ENCODE data around the gene ARID1A. TPM values are rescaled to one million over a fixed set of nuclear protein-coding genes. Genes with fewer than 3 reads are reported as not detected.

ARID1A gene
- total RNA-seq, 4 donors from 2014 or later: 43.4 to 72.0 (median 53.1) TPM

DNA sequence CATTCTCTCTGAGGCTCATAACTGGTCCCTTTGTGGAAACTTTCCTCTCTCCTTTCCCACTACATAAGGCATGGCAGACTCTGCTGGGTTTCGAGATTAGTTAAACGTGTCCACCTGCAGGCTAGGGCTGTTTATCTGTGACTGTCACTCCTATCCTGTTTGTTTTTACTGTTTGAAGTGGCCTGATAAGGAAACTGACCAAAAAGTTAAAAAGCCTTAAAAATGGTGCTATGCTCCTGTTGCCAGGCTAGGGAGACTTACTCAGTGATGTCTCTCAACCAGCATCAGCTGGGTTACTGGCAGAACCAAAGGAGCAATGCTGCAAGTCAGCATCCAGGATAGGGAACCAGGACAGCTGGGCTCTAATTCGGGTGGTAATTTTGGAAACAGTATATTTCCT, 95.8 kb downstream of the ARID1A start:
- Histone ChIP-seq H3K27me3 (no peaks in the 10 kb centered on the region), H3K36me3 (peaks cover 0 to 8% (median 0%) of the 10 kb centered on the region in 4 donors), H3K27ac (no peak overlapping the region), H3K4me3 (no peak overlapping the region), H3K9me3 (no peaks in the 10 kb centered on the region), H3K4me1 (peaks cover 7 to 21% (median 17%) of the 10 kb centered on the region in 4 donors)
- no peak for TF ChIP-seq POLR2A (IDR thresholded peaks at IDR 0.05)
- no peak for TF ChIP-seq POLR2AphosphoS5 (IDR thresholded peaks at IDR 0.05)
- TF ChIP-seq, protein P1, sequence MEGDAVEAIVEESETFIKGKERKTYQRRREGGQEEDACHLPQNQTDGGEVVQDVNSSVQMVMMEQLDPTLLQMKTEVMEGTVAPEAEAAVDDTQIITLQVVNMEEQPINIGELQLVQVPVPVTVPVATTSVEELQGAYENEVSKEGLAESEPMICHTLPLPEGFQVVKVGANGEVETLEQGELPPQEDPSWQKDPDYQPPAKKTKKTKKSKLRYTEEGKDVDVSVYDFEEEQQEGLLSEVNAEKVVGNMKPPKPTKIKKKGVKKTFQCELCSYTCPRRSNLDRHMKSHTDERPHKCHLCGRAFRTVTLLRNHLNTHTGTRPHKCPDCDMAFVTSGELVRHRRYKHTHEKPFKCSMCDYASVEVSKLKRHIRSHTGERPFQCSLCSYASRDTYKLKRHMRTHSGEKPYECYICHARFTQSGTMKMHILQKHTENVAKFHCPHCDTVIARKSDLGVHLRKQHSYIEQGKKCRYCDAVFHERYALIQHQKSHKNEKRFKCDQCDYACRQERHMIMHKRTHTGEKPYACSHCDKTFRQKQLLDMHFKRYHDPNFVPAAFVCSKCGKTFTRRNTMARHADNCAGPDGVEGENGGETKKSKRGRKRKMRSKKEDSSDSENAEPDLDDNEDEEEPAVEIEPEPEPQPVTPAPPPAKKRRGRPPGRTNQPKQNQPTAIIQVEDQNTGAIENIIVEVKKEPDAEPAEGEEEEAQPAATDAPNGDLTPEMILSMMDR (IDR thresholded peaks at IDR 0.05): no peak
- no peak for TF ChIP-seq EP300 (IDR thresholded peaks at IDR 0.05; ENCODE audit: low read depth)
- 68 to 88% methylated on average over 2 to 3 of the region's 3 CpGs for WGBS, 2 donors (ENCODE audit: low coverage in 1 of 2)
- intact Hi-C loops (cut with DNase I; ENCODE audit: low total_unique reads) (no loop called here), in situ Hi-C loops (cut with MboI; ENCODE audit: low pct_ligation_motif_present in 1 of 4, low pct_unique_long_range_greater_than_20kb in 1 of 4, low sequenced_read_pairs in 3 of 4) (loop anchor here in 2 of 4 donors (10.0 to 25.0 kb wide), 2 partner anchors 104 to 187 kb away; partner anchors contain the start of gene ARID1A (in 2 of the 2))
- no peak for DNase-seq

DNA sequence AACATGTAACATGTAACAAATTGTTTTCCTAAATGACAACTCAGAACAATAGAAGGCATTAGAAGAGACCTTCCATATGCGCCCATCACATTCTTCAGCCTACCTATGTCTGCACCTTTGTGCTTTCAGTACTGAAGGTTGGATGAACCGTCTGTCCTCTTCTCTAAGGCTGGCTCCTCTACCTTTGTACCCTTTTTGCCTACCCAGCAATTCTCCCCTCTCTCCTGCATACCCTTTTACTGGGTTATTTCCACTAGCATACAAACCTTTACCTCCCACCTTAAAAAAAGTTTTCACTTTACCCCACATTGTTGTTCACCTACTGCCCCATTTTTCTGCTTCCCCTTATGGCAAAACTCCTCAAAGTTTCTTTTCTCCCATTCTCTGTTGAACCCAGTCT, 97.1 kb downstream of the ARID1A start:
- no peak for DNase-seq
- peaks cover 0 to 8% (median 0%) of the 10 kb centered on the region in 4 donors for H3K36me3 ChIP-seq
- WGBS, 2 donors (ENCODE audit: low coverage in 1 of 2): 96 to 100% methylated on average over 1 to 2 of the region's 2 CpGs
- peaks cover 3 to 13% (median 9%) of the 10 kb centered on the region in 4 donors for H3K4me1 ChIP-seq
- intact Hi-C loops (cut with DNase I; ENCODE audit: low total_unique reads): no loop called here
- H3K4me3 ChIP-seq: no peak overlapping the region
- in situ Hi-C loops (cut with MboI; ENCODE audit: low pct_ligation_motif_present in 1 of 4, low pct_unique_long_range_greater_than_20kb in 1 of 4, low sequenced_read_pairs in 3 of 4): loop anchor here in 2 of 4 donors (10.0 to 25.0 kb wide), 2 partner anchors 106 to 188 kb away; partner anchors contain the start of gene ARID1A (in 2 of the 2)
- no peak overlapping the region for H3K27ac ChIP-seq
- no peaks in the 10 kb centered on the region for H3K27me3 ChIP-seq
- no peaks in the 10 kb centered on the region for H3K9me3 ChIP-seq
- no peak for TF ChIP-seq POLR2AphosphoS5 (IDR thresholded peaks at IDR 0.05)
- TF ChIP-seq, protein P1 (IDR thresholded peaks at IDR 0.05): no peak
- TF ChIP-seq EP300 (IDR thresholded peaks at IDR 0.05; ENCODE audit: low read depth): no peak
- TF ChIP-seq POLR2A (IDR thresholded peaks at IDR 0.05): no peak

DNA sequence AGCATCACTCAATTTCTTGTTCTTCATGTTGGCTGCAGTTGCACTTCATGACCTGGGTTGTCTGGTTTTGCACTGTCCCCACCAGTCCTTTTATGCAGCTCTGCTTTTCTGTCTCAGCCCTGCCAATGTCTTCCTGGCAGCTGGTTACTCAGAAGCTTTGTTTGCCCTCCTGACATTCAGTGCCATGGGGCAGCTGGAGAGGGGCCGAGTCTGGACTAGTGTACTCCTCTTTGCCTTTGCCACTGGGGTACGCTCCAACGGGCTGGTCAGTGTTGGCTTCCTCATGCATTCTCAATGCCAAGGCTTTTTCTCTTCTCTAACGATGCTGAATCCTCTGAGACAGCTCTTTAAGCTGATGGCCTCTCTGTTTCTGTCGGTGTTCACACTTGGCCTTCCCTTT, 98.6 kb downstream of the ARID1A start:
- WGBS, 2 donors (ENCODE audit: low coverage in 1 of 2): 89% methylated on average over 5 of the region's 5 CpGs; no CpG with 5 or more reads in 1 of the 2 donors
- Histone ChIP-seq H3K4me1 (peaks cover 2 to 13% (median 8%) of the 10 kb centered on the region in 4 donors), H3K27me3 (no peaks in the 10 kb centered on the region), H3K9me3 (no peaks in the 10 kb centered on the region), H3K36me3 (peaks cover 0 to 8% (median 0%) of the 10 kb centered on the region in 4 donors), H3K4me3 (no peak overlapping the region), H3K27ac (no peak overlapping the region)
- TF ChIP-seq EP300 (IDR thresholded peaks at IDR 0.05; ENCODE audit: low read depth) (no peak), POLR2A (IDR thresholded peaks at IDR 0.05) (no peak), POLR2AphosphoS5 (IDR thresholded peaks at IDR 0.05) (no peak)
- TF ChIP-seq, protein P1 (IDR thresholded peaks at IDR 0.05): no peak
- DNase-seq: no peak
- intact Hi-C loops (cut with DNase I; ENCODE audit: low total_unique reads): no loop called here
- in situ Hi-C loops (cut with MboI; ENCODE audit: low pct_ligation_motif_present in 1 of 4, low pct_unique_long_range_greater_than_20kb in 1 of 4, low sequenced_read_pairs in 3 of 4): loop anchor here in 2 of 4 donors (10.0 to 25.0 kb wide), 2 partner anchors 107 to 190 kb away; partner anchors contain the start of gene ARID1A (in 2 of the 2)

DNA sequence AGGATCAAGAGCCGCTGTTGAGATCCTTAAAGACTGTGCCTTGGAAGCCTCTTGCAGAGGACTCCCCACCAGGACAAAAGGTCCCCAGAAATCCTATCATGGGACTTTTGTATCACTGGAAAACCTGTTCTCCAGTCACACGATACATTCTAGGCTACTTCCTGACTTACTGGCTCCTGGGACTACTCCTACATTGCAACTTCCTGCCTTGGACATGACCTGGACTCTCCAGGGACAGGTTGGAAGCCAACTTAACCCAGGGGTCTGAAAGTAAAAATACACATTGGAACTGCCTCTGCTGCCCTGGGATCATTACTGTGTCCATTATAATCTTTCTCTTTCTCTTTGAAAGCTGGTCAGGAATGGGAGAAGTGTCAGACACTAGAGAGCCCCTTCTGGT, 101.8 kb downstream of the ARID1A start:
- in situ Hi-C loops (cut with MboI; ENCODE audit: low pct_ligation_motif_present in 1 of 4, low pct_unique_long_range_greater_than_20kb in 1 of 4, low sequenced_read_pairs in 3 of 4) (loop anchor here in 2 of 4 donors (10.0 to 25.0 kb wide), 2 partner anchors 110 to 193 kb away; partner anchors contain the start of gene ARID1A (in 2 of the 2)), intact Hi-C loops (cut with DNase I; ENCODE audit: low total_unique reads) (no loop called here)
- WGBS, 2 donors (ENCODE audit: low coverage in 1 of 2): 88 to 90% methylated on average over 1 to 2 of the region's 2 CpGs
- H3K4me1 ChIP-seq: peaks cover 7 to 25% (median 20%) of the 10 kb centered on the region in 4 donors
- H3K27ac ChIP-seq: no peak overlapping the region
- TF ChIP-seq, protein P1 (IDR thresholded peaks at IDR 0.05): no peak
- no peak for TF ChIP-seq EP300 (IDR thresholded peaks at IDR 0.05; ENCODE audit: low read depth)
- no peak for TF ChIP-seq POLR2A (IDR thresholded peaks at IDR 0.05)
- TF ChIP-seq POLR2AphosphoS5 (IDR thresholded peaks at IDR 0.05): no peak
- DNase-seq: no peak
- no peaks in the 10 kb centered on the region for H3K27me3 ChIP-seq
- H3K9me3 ChIP-seq: no peaks in the 10 kb centered on the region
- H3K36me3 ChIP-seq: peaks cover 0 to 8% (median 0%) of the 10 kb centered on the region in 4 donors
- no peak overlapping the region for H3K4me3 ChIP-seq
